Upper lobe of left lung (tissue), 6 donors: ENCODE data around the gene B4GALNT3. TPM values are rescaled to one million over a fixed set of nuclear protein-coding genes. Genes with fewer than 3 reads are reported as not detected.

Experiments used
- ATAC-seq, 2 donors: fragments of 200-7000 bp; cut with Tn5 transposase; one replicate each; pipeline ENCODE4 v1.9.1; 2022; ENCODE audit warnings: mild to moderate bottlenecking in 2 of 2, moderate library complexity in 2 of 2; ENCODE audit not compliant: low FRiP score in 2 of 2
- DNase-seq, 2 donors: peaks; one replicate each; pipeline ENCODE4 v3.0.0-alpha.2; 2019 to 2020
- H3K27ac ChIP-seq, 4 donors: fragments of 200-600 bp; sonication (generic); one replicate each; pipeline ENCODE4 v1.5.1; 2016 to 2019
- H3K27me3 ChIP-seq, 4 donors: fragments of 200-600 bp; sonication (generic); one replicate each; pipeline ENCODE4 v1.5.1; 2017 to 2019
- H3K36me3 ChIP-seq, 4 donors: fragments of 200-600 bp; sonication (generic); one replicate each; pipeline ENCODE4 v1.5.1; 2016 to 2019
- H3K4me1 ChIP-seq, 4 donors: fragments of 200-600 bp; sonication (generic); one replicate each; pipeline ENCODE4 v1.5.1; 2018 to 2019
- H3K4me3 ChIP-seq, 4 donors: fragments of 200-600 bp; sonication (generic); one replicate each; pipeline ENCODE4 v1.5.1; 2017 to 2019; ENCODE audit warnings: mild to moderate bottlenecking in 2 of 4, moderate library complexity in 1 of 4
- H3K9me3 ChIP-seq, 4 donors: fragments of 200-600 bp; sonication (generic); one replicate each; pipeline ENCODE4 v1.5.1; 2018 to 2019
- CTCF ChIP-seq, 6 experiments: fragments of 450-650 bp in 4 of 6; fragments of 200-600 bp in 2 of 6; sonication (generic) in 2 of 6; IDR thresholded peaks; one replicate each; pipeline ENCODE4 v1.5.1; 2016 to 2019; ENCODE audit warnings: antibody characterized with exemption in 6 of 6
- EP300 ChIP-seq, 4 donors: sonication (generic); formaldehyde crosslinking; IDR thresholded peaks; one replicate each; pipeline ENCODE4 v1.5.1; 2017; ENCODE audit warnings: antibody characterized with exemption in 4 of 4, control low read depth in 2 of 4
- POLR2A ChIP-seq, 4 donors: fragments of 450-650 bp; IDR thresholded peaks; one replicate each; pipeline ENCODE4 v1.5.1; 2016 to 2017; ENCODE audit warnings: antibody characterized with exemption in 4 of 4, mild to moderate bottlenecking in 2 of 4
- POLR2AphosphoS5 ChIP-seq, 2 donors: sonication (generic); formaldehyde crosslinking; IDR thresholded peaks; one replicate each; pipeline ENCODE4 v1.5.1; 2017; ENCODE audit warnings: antibody characterized with exemption in 2 of 2
- WGBS, 2 donors: methylation state at CpG; one replicate each; pipeline ENCODE4 v1.1.5; 2017 to 2018; 5-methylcytosine and 5-hydroxymethylcytosine counted together
- total RNA-seq, 6 donors: library from RNA; depleted of rRNA in 4 of 6; stranded (reverse); fragments of >200 nt in 4 of 6; gene quantifications; one replicate each; pipeline versions ENCODE4 v1.1.0 to v1.2.1, GENCODE V29; 2016 to 2021
- donor health status: DM: no; HTN: no; CAD: no; lungs with moderate emphysema.
- donor health status: DM: no; HTN: yes; CAD: no; lungs with severe emphysema.

B4GALNT3 gene
- total RNA-seq, 6 donors from 2014 or later = 22.2 to 36.0 (median 26.9) TPM

DNA sequence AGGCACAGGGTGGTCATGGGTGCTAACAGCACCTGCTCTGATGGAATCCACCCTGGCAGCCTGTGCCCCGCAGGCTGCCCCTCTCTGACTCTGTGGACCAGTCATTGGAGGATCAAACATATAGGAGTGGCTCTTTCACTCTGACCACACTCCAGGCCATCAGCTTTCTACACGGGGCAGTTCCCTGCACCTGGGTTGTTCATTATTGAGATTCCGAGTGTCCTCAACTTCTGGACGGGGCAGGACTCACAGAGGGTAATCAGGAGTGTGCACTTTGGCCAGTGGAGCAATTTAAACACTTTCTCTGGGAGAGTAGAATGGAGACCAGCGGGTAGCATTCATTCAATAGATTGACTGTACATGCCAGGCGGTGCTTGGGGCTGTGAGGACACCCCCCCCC, 108.7 kb downstream of the B4GALNT3 start:
- Histone ChIP-seq H3K36me3 (no peaks in the 10 kb centered on the region), H3K27ac (no peak overlapping the region), H3K4me1 (peaks cover 4 to 27% (median 21%) of the 10 kb centered on the region in 4 donors), H3K4me3 (no peak overlapping the region), H3K9me3 (no peaks in the 10 kb centered on the region), H3K27me3 (no peaks in the 10 kb centered on the region)
- 79 to 83% methylated on average over 6 of the region's 6 CpGs for WGBS, 2 donors
- ATAC-seq (no peak), DNase-seq (no peak)
- no peak for TF ChIP-seq CTCF (IDR thresholded peaks at IDR 0.05)
- TF ChIP-seq POLR2A (IDR thresholded peaks at IDR 0.05) = no peak
- TF ChIP-seq EP300 (IDR thresholded peaks at IDR 0.05) = no peak
- no peak for TF ChIP-seq POLR2AphosphoS5 (IDR thresholded peaks at IDR 0.05)

- TF ChIP-seq POLR2AphosphoS5 (IDR thresholded peaks at IDR 0.05) (no peak), CTCF (IDR thresholded peaks at IDR 0.05) (no peak), POLR2A (IDR thresholded peaks at IDR 0.05) (no peak), EP300 (IDR thresholded peaks at IDR 0.05) (no peak)
- Histone ChIP-seq H3K9me3 (no peaks in the 10 kb centered on the region), H3K4me3 (peak overlapping the region in 2 of 4 donors; percentile 65 to 69), H3K4me1 (peaks cover 3 to 27% (median 21%) of the 10 kb centered on the region in 4 donors), H3K36me3 (no peaks in the 10 kb centered on the region), H3K27ac (peak overlapping the region in 2 of 4 donors; percentile 79 to 88), H3K27me3 (no peaks in the 10 kb centered on the region)
- DNase-seq (no peak), ATAC-seq (no peak)
- 80 to 88% methylated on average over 4 to 6 of the region's 6 CpGs for WGBS, 2 donors
Measured at GRCh38 chr12:569091-569676, 109.4 kb downstream of the B4GALNT3 start.

DNA sequence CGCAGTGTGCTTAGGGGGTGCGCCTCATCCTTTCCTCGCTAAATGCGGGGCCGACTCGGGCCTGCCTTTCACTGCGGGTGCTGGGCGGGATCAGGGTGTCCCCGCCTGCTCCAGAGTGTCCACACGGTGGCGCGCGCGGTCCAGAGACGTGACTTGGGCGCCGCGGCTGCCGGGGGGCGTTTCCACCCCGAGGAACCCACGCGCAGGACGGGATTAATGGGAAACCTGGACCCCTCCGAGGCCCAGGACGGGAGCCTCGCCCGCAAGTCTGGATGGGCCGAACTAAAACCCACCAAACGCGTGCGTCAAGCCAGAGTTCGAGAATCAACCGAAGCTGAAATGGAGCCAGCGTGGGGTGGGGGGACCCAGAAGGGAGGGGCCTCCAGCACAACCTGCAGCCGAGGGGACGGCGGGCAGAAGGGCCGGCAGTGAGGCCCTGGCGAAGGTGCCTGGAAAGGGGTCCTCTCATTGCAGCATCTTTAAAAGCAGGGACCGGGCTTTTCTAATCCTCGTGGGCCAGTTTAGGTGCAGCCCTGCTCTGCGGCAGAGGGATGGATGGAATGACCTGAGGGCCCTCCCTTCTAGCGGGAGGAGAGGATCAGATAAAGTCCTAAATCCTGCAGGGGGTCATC, 110.2 kb downstream of the B4GALNT3 start:
- peak overlapping the region; percentile 75 to 88 (median 80) for H3K27ac ChIP-seq
- DNase-seq (peak; percentile 89 to 98), ATAC-seq (peak; percentile 92 to 93)
- peak overlapping the region; percentile 21 to 69 (median 60) for H3K4me3 ChIP-seq
- TF ChIP-seq CTCF (IDR thresholded peaks at IDR 0.05) = peak; percentile 89 to 97 (median 94)
- TF ChIP-seq EP300 (IDR thresholded peaks at IDR 0.05) = no peak
- peak in 1 of 2 donors; percentile 31 for TF ChIP-seq POLR2AphosphoS5 (IDR thresholded peaks at IDR 0.05)
- TF ChIP-seq POLR2A (IDR thresholded peaks at IDR 0.05) = no peak
- no peaks in the 10 kb centered on the region for H3K36me3 ChIP-seq
- H3K4me1 ChIP-seq = peaks cover 3 to 30% (median 22%) of the 10 kb centered on the region in 4 donors
- no peaks in the 10 kb centered on the region for H3K9me3 ChIP-seq
- no peaks in the 10 kb centered on the region for H3K27me3 ChIP-seq
- 2% methylated on average over 18 to 43 of the region's 44 CpGs for WGBS, 2 donors

DNA sequence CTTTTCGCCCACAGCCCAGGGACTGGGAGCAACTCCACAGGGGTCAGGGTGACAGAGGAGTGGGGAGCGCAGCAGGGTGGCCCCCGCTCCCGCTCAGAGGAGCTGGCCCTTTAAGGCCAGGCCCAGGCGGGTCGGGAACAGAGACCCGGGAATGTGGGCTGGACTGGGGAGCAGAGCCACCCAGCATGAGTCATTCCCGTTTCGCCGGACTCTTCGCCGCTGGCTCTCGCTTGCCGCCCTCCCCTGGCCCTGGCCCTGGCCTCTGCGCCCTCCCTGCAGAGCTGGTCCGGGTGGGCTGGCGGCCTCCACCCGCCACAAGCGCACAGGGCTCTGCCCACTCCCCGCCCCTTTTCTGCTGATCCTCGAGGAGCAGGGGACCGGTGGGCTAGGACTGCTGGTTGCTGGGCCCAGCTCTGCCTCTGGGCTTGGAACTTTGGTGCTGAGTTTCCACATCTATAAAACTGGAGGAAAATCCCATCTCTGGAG, 110.7 kb downstream of the B4GALNT3 start:
- Histone ChIP-seq H3K4me3 (peak overlapping the region; percentile 21 to 69 (median 60)), H3K27me3 (no peaks in the 10 kb centered on the region), H3K27ac (peak overlapping the region; percentile 75 to 88 (median 80)), H3K9me3 (no peaks in the 10 kb centered on the region), H3K4me1 (peaks cover 9 to 35% (median 27%) of the 10 kb centered on the region in 4 donors), H3K36me3 (no peaks in the 10 kb centered on the region)
- 38 to 47% methylated on average over 3 to 14 of the region's 22 CpGs for WGBS, 2 donors
- TF ChIP-seq POLR2AphosphoS5 (IDR thresholded peaks at IDR 0.05) = peak; percentile 31 to 56
- TF ChIP-seq POLR2A (IDR thresholded peaks at IDR 0.05) = peak in 1 of 4 donors; percentile 63
- no peak for TF ChIP-seq EP300 (IDR thresholded peaks at IDR 0.05)
- no peak for TF ChIP-seq CTCF (IDR thresholded peaks at IDR 0.05)
- peak; percentile 83 to 89 for DNase-seq
- ATAC-seq = peak; percentile 91
